NCI-H82 treated with DMSO at 0.1 percent for 48 hours (cell line): ENCODE results near the gene RFX8.
"Not testable (repeated sequence)": the region's sequence is repeated elsewhere in the genome, so short reads cannot be mapped to it uniquely, and the experiment has no call there.

ENCODE experiments used
- DNase-seq: peaks from one replicate; lab custom pipeline; 2025; ENCODE audit not compliant: unreplicated experiment; lab: John Stamatoyannopoulos, UW

Gene RFX8

DNA sequence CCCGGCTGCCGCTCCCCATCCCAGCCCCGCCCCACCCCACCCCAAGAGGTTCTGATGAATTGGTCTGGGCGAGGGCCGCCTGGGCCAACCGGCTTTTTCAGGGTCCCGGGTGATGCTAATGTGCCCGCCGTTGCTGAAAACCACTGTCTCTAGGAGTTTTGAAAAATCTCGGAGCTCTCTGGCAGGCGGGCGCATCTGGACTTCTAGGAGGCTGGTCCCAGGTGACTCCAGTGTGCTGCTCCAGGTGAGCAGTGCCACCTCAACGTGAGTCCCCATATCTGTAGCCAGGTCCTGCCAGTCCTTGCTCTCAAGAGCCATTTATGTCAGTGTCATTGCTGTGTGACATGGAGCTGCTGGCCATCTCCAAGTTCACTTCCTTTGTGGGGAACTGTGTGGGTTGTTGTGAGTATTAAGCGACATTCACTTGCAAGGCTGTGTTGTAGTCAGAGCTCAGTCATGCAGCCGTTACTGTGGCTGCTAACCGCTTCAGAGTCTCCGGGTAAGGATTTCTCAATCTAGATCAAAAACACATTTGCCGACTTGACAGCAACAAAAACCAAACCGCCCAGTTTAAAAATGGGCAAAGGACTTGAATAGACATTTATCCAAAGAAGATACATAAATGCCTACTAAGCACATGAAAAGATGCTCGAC is at the start of gene RFX8:
TSS of gene RFX8 (minus strand) at position 382 of the 654 bp plus-strand sequence. CDS start 8,264 bp downstream, outside the sequence.
- DNase-seq, result no peak

DNA sequence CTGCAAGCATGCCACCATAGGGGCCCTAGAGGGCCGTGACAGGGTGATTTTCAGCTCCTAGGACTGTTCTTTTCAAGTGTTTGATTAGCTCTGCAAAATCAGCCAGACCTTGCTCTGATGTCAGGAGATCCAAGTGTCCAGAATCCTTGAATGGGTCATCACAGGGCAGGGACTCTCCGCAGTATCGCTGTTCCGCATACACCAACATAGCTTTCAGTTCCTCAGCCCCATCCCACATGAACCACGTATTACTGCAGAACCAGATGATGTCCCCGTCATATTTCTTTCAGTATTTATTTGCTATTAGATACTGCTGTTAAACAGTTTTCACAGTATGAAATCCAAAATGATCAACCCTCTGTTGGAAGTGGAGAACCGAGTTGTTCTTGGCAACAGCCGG is 46.6 kb upstream of the RFX8 start:
- no peak for DNase-seq

DNA sequence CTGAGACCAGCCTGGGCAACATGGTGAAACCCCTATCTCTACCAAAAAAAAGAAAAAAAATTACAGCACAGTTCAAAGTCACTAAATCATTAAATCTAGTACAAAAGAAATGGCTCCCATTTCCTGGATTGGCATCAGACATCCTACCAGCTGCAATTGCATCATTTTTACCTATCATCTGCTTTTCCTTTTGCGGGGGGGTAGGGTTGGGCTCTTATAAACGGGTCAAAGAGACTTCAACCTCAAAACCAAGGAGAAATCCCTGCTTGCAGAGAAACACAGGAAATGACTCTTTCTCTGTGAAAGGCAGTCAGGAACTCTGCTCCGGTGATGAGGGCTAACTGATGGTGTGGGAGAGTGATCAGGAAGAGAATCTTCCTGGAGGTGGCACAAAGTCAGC is 45.3 kb upstream of the RFX8 start:
- no peak for DNase-seq

DNA sequence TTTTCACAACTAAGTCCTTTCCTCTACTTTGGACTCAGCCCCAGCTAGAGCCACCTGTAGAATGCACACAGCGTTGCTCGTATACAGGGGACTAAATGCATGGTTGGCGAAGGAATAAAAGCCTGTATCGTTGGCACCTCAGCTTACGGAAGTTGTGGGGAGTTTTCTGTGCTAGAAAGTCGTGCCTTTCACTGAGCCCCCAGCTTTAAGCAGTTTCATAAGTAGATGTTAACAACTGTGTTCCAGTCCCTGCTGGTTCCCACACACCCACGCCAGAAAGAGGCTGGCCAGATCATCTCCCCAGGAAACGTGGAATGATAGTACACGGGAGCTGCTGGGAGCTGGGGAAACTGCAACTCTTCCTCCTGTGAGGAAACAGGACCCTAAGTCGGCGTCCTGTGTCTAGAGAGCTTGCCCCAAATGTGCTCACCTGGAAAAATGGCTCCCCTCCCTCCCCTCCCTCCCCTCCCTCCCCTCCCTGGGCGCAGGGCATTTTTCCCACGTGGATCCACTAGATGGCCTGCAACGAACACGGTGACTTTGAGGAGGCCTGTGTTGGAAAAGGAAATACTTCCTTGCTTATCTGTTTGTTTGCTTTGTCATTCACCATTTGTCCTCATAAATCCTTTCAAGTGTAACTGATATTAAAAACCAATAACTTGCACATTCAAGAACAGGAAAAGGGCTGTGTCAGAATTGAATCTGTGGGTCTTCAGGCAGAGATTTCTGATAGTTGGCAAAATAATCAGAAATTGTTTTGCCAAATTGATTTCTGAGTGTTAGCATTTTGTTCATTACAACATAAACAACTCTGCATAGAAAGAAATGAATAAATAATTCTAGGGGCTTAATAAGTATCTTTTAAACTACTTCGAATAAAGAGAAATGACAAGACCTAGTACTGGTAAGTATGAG is 43.9 kb upstream of the RFX8 start:
- no peak for DNase-seq

DNA sequence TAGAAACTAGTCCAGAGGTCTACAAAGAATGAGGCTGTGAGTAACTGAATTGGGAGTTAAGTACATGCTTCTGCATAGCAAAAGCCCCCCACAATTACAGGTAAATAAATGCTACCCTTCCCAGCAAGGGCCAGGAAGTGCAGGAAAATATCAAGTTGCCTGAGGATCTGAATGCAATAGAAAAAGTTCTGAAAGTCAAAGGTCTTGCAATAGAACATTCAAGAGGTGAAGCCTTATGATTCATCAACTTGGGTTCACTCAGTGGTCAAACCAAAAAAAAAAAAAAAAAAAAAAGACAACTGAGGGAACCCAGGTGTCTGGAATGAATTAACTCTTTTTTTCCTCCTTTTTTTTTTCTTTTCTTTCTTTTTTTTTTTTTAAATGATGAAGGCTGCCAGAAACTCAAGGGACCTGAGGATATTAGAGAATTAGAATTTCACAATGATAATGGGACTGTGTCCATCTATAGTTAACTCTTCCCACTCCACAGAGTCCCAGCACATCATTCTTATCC is 42.9 kb upstream of the RFX8 start:
- no peak for DNase-seq

DNA sequence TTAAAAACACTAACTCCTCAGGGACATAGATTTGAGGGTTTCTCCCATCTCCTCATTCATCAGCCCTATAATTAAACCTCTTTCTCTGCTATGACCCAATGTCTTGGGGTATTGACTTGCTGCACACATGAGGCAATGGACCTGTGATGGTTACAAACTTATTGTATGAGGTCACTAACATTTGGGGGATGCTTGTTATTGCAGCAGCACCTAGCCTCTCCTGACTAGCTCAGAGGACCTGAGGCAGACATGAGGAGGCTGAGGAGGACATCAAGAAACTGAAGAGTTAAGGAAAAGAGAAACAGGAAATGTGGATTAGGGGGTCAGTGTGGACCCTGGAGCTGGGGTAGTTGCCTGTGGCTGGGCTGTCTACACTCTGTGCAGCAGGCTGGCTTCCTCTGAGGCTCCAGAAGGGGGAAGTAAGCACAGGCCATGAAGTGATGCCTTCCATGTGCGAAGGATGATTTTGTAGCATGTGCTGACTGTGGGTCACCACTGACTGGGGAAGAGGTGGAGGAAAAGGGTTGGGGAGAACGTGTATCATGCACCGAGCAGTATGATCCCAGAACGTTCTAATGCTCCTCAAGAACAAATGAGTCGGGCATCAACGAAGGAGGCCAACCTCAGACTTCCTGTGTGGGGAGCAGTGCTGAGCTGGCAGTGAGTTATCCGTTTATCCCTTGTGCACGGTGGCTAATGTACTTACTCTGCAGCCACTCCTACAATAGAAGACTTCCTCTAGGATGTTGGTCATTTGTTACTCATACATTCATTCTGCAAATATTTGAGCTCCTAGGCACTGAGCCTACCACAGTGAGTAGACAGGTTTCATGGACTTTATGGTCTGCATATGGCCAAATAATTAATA is 42.1 kb upstream of the RFX8 start:
- DNase-seq, result no peak

DNA sequence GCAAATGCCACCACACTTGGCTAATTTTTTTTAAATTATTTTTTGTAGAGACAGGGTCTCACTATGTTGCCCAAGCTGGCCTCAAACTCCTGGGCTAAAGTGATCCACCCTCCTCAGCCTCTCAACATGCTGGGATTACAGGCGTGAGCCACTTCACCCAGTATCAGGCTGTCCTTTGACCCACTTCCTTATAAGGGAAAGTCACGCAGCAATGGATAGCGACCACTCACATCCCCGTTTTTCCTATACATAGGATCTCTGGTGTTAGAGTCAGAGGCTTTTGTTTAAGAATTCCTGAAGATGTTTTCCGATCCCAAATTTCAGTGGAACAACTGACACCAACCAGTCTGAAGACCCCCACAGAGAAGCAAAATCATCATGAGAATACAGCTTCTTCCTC is 41.4 kb upstream of the RFX8 start:
- DNase-seq, result no peak

DNA sequence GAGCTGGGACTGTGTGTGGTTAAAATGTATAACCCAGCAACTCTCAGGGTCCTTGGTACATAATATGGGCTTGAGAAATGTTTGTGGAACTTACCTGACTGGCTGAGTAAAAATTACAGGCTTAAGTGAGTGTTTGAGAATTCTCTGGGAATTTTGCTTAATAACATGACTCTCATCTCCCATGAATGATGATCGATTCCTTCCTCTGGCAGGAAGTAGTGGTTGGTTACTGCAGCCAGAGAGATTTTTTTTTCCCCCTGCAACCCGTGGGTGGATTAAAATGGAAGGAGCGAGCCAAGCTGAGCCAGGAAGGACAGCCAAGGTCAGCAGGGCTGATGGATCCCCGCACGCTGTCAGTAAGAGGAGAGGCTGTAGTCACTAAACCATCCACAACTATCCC is 40.6 kb upstream of the RFX8 start:
- no peak for DNase-seq

DNA sequence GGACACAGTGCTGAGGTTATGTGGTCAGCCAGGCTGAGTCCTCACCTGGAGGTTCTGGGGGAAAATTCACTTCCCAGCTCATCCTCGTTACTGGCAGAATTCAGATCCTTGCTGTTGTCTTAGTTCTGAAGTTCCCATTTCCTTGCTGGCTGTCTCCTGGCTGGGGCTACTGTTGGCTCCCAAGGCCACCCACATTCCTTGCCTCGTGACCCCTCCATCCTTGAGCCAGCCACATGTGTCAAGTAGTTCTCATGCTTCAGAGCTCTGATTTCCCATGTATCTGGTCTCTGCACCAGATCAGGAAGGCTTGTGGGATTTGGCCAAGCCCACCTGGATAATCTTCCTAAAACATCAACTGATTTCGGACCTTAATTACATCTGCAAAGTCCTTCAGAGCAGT is 38.1 kb upstream of the RFX8 start:
- DNase-seq, result no peak

DNA sequence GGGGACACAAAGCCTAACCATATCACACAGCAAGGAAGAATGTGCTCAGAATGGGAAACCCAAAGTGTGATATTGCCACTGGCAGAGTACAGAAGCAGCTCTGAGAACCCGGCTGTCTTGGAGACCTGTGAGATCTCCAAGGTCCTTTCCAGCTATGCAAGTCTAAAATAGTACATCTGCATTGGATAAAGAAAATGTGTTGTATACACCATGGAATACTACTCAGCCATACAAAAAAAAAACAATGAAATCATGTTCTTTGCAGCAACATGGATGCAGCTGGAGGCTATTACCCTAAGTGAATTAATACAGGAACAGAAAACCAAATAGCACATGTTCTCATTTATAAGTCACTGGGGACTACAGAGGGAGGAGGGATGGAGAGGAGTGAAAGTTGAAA is 36.5 kb upstream of the RFX8 start:
- no peak for DNase-seq

DNA sequence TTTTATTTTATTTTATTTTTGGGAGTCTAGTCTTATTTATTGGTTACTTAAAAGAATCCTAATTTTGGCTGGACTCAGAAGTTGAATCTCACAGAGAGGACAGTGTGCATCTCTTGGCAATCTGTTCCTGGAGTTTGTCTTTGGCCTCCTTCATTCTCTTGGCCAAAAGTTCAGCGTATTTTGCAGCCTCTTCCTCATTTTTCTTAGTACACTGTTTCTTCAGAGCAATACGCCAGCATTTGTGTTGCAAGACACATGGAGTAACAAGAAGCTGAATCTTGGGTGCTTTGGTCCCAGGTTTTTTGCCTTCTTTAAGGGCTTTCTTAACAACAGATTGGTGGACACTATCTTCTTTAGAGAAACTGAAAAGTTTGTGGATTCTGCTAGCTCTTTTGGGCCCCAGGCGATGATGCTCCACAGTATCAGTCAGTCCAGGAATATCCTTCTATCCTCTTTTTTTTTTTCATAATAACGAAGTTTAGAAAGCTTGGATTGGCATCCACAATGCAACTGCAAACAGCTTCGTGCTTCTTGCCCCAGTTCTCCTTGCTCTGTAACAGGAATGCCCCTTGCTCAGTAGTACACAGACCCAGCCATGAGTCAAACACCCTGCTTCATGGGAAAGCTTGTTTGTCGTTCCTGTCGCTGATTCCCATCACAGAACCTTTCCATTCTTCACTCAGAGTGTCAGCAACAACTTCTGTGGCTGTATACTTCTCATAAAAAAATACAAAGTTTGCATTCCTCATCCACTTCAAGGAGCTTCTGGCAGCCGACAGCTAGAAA is 34.8 kb upstream of the RFX8 start:
- no peak for DNase-seq

DNA sequence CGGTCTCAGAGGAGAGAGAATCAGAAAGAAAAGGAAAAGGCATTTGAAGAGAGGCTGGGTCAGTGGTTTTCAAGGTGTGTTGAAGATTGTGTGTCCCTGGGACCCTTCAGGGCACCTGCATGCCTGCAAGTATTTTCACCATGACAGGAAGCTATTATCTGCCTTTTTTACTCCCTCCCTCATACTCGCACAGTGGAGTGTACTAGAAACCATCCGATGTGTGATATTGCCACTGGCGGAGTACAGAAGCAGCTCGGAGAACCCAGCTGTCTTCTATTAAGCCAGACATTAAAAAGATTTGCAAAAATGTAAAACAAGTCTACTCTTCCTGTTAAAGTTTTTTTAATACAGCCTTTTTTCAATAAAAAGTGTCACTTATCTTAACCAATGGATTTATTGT is 33.7 kb upstream of the RFX8 start:
- no peak for DNase-seq

DNA sequence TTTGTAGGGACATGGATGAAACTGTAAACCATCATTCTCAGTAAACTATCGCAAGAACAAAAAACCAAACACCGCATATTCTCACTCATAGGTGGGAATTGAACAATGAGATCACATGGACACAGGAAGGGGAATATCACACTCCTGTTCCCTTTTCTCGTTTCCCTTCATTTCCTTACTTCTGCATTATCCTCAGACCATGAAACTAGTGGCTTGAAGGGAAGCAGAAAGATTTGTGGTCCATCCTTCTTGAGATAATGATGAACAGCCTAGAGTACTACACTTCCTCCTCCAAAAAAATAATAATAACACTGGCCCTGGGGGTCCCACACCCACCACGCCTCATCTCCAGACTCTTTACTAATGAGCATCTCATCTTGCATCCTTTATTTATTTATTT is 30.4 kb upstream of the RFX8 start:
- not testable (repeated sequence) for DNase-seq

DNA sequence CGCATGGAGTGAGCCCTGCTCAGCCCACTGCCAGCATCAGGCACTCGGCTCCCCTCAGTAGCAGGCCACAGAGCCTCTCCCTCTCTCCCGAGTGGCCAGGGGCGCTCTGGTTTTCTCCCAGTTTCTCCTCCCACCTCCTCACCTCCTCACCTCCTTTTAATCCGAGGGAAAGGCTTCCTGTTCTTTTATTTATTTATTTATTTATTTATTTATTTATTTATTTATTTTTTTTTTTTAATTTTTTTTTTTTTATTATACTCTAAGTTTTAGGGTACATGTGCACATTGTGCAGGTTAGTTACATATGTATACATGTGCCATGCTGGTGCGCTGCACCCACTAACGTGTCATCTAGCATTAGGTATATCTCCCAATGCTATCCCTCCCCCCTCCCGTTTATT is 29.8 kb upstream of the RFX8 start:
- not testable (repeated sequence) for DNase-seq

DNA sequence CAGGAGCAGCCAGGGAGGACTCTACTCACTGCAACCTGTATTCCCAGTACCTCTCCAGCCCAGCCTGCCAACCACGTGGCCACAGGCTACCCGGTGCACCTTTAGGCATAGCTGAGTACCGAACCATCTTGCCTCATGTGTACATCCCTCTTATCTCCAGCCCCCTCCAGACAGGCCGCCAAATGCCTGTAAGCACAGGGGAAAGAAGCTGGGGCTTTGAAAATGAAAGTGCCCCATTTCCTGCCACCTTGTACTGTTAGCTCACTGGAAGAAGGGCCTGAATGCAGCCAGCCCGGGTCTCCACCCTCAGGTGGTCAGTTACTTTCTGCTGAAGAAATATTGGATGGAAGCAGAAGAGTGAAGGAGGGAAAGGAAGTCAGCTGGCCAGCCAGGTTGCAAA is 27.2 kb upstream of the RFX8 start:
- no peak for DNase-seq

DNA sequence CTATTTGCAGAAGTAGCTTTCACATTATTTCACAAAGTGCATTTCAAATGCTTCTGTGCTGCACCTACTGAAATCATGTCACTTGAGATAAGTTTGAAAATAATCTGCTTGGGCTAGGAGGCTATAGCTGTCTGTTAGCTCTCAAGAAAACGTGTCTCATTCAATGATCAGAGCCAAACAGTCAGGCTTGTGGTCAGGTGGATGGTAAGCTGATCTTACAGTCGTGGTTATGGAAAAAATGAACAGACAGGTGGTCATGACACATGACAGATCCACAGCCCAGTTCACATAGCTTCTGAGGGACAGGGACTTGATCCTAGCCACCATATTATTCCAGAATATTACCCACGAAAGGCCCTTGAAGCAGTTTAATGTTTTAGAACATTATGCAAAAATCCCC is 26.5 kb upstream of the RFX8 start:
- no peak for DNase-seq

DNA sequence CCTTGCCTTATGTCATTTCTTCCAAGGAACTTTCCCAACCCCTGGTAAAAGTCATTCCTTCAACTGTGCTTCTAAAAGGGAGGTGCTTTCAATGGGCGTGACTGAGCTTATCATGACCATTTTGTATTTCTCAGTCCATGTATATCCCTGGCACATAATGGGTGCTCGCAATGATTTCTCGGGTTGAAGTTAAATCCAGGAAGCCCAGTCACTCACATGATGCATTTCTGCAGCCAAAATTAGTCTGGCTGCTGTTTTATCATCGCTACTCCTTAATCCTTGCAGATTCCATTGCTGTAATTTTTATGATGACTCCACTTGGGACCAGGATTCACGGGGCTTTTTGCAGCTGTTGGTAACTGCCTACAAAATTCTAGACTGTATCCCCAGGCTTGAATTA is 25.9 kb upstream of the RFX8 start:
- DNase-seq, result no peak

DNA sequence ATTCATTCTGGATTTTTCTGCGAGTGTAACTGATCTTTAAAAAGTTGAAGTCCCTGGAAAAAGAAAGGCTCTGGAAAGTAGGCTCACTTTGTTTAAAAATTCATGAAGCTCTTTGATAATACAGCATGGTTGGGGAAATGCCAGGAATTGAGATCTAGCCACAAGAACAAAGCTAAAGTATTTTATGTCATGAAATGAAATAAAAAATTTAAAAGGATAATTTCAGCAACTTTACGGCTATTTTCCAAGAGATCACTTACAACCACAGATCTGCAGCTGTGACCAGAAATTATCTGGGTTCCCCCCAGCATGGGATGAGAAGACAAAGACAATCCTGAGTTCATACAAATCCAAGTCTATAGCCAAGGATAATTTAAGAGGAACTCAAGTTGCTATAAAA is 25.3 kb upstream of the RFX8 start:
- DNase-seq, result no peak

DNA sequence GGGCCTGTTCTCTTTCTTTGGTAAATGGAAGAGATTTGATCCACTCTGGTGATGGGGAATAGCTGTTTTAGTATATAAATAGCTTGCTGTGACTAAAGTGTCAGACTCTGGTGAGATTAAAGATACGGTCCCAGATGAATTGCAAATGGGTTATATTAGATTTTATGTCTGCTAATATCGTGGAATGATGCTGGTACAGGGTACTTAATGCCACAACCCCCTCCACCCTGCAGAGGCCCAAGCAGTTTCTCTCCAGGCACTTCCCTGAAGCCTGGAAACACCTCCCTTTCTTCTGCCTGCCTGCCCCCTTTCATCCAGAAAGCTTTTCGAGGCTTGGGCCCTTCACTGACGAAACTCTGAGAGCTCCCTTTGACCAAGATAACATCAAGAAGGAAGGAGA is 21.4 kb upstream of the RFX8 start:
- DNase-seq, result no peak

DNA sequence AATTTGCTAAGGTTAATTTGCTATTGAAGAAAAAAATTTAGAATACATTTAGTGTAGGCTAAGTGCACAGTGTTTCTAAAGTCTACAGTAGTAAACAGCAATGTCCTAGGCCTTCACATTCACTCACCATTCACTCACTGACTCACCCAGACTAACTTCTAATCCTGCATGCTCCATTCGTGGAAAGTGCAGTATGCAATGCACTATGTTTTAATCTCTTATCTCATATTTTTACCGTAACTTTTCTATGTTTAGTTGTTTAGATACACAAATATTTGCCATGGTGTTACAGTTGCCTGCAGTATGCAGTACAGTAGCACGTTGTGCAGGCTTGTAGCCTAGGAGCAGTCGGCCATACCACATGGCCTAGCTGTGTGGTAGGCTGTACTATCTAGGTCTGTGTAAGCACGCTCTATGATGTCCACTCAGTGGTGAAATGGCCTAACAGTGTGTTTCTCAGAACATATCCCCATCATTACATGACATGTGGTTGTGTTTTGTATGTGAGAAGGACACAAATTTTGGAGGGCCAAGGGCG is 18.1 kb upstream of the RFX8 start:
- no peak for DNase-seq
